ENCODE results near the gene CD46.
"Not testable (repeated sequence)": the region's sequence is repeated elsewhere in the genome, so short reads cannot be mapped to it uniquely, and the experiment has no call there.

The CD46 gene

GRCh38 chr1:207750631-207751305 is 1.1 kb upstream of the CD46 start:
- no peak for DNase-seq (ENCODE audit: low read depth in 3 of 3)

DNA sequence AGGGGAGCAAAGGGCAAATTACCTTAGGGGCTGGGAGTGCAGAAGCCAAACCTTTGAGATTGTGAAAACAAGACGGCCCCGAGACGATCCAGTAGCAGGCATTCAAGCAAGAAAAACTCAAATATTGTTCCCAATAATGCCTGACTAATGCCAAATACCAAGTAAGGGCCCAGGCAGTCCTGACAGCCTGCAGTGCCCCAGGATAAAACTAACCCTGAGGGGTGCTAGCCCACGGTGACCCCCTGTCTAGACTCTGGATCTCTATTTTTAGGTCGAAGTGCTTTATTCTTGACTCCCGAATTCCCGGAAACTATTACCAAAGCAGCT is 428 bp upstream of the CD46 start:
- DNase-seq (ENCODE audit: low read depth in 3 of 3), result not testable (repeated sequence)

DNA sequence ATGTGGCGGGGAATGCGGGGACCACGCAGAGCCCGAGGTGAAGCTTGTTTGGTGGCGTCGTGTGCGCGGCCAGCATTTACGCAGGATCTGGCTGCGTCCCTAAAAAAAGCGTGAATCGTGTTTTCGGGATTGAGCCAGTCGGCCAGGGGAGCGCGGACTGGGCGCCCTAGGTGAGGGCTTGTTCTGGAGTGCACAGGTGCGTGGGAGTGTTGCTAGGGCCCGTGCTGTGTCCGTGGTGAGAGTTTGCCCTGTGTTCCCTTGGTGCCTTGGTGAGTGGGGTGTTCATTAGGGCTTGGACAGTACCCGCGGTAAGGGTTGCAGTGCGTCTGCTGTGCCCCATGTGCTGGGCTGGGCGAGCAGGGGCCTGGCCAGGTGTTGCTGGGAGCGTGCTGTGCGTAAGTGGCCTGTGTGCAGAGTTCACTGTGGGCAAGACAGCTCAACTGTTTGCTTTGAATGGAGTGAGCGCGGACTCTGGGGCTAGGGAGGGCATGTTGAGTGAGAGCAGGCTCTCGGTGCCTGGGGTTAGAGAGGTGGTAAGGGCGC is 673 bp downstream of the CD46 start:
- peak in 2 of 3 donors; percentile 17 to 36 for DNase-seq (ENCODE audit: low read depth in 3 of 3)

GRCh38 chr1:207753611-207754010 is 1.8 kb downstream of the CD46 start:
- DNase-seq (ENCODE audit: low read depth in 3 of 3), result no peak

DNA sequence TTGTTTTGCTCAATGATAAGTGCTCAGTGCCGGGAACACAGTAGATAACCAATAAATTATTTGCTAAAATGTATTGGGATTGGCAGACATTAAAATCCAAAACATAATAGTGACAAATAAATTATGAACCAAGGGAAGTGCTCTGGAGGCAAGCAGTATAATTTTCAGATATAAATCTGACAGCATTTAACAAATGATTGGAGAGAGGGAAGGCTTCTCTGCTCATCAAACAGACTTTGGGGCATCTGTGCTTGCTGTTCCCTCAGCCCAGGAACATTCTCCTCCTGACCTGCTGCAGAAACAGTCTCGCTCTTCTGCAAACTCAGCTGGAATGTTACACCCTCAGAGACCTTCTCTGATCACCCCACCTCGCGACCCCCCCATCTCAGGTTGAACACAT is 2.2 kb downstream of the CD46 start:
- DNase-seq (ENCODE audit: low read depth in 3 of 3), result no peak

DNA sequence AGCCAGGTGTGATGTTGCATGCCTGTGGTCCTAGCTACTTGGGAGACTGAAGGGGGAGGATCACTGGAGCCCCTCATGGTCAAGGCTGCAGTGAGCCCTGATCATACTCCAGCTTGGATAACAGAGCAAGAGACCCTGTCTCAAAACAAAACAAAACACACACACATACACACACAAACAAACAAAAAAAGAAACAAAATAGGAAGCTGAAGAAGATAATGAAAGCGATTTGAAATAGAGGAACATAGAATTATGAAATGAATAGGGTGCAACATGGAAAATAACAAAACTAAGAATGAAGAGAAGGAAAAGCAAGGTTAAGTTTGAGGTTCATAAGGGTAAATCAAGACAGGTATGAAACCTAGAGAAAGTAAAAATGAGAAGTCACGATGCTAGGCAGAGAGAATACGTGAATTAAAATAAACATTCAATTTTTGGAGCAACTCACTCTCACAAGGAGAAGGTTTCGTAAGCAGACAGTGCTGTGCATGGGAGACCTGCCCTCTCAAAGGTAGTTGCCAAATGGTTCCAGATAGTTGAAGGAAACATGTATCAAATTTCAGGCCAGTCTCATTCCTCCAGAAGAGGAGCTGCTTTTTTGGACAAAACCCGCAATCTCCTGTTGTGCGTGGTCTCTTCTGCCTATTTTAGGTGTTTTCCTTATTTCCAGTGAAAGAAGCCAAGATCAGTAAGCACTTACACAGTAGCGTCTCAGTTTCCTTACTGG is 3.3 kb downstream of the CD46 start:
- DNase-seq (ENCODE audit: low read depth in 3 of 3), result no peak

GRCh38 chr1:207755846-207756693 is 4.2 kb downstream of the CD46 start:
- DNase-seq (ENCODE audit: low read depth in 3 of 3), result no peak

GRCh38 chr1:207762622-207763021 is 10.8 kb downstream of the CD46 start:
- no peak for DNase-seq (ENCODE audit: low read depth in 3 of 3)

DNA sequence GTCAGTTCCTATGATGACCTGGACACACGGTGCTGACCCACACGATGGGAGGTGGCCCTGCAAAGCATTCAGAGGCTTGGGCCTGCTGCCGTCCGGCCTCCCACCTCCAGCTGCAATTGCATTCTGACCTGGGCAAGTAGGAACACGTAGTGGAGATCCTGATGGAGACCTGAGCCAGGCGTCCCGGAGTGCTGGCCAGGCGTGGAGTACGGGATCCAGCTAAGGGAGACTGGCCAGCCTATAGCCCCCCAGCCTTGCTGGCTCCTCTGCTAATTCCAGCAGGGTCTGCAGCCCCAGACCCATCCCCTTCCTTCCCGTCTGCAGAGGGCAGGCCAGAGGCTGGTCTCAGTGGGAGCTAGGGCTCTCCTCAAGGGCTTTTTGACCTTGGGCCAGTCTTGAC is 11.2 kb downstream of the CD46 start:
- DNase-seq (ENCODE audit: low read depth in 3 of 3), result no peak

GRCh38 chr1:207763972-207764371 is 12.1 kb downstream of the CD46 start:
- DNase-seq (ENCODE audit: low read depth in 3 of 3), result no peak

- DNase-seq (ENCODE audit: low read depth in 3 of 3), result no peak
Measured at GRCh38 chr1:207766569-207766968, 14.7 kb downstream of the CD46 start.

DNA sequence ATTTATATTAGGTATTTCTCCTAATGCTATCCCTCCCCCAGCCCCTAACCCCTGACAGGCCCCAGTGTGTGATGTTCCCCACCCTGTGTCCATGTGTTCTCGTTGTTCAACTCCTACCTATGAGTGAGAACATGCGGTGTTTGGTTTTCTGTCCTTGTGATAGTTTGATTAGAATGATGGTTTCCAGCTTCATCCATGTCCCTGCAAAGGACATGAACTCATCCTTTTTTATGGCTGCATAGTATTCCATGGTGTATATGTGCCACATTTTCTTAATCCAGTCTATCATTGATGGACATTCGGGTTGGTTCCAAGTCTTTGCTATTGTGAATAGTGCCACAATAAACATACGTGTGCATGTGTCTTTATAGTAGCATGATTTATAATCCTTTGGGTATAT is 18.7 kb downstream of the CD46 start:
- not testable (repeated sequence) for DNase-seq (ENCODE audit: low read depth in 3 of 3)

GRCh38 chr1:207776045-207776444 is 24.2 kb downstream of the CD46 start:
- DNase-seq (ENCODE audit: low read depth in 3 of 3), result not testable (repeated sequence)

DNA sequence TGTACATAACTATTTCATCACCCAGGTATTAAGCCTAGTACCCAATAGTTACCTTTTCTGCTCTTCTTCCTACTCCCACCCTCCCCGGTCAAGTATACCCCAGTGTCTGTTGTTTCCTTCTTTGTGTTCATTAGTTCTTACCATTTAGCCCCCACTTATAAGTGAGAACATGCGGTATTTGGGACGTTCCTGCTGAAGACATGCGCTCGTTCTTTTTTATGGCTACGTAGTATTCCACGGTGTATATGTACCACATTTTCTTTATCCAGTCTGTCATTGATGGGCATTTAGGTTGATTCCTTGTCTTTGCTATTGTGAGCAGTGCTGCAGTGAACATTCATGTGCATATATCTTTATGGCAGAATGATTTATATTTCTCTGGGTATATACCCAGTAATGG is 25.6 kb downstream of the CD46 start:
- not testable (repeated sequence) for DNase-seq (ENCODE audit: low read depth in 3 of 3)

- no peak for DNase-seq (ENCODE audit: low read depth in 3 of 3)
Measured at GRCh38 chr1:207779008-207779407, 27.2 kb downstream of the CD46 start.

GRCh38 chr1:207781312-207781711 is 29.5 kb downstream of the CD46 start:
- no peak for DNase-seq (ENCODE audit: low read depth in 3 of 3)

GRCh38 chr1:207787776-207788175 is 35.9 kb downstream of the CD46 start:
- no peak for DNase-seq (ENCODE audit: low read depth in 3 of 3)

DNA sequence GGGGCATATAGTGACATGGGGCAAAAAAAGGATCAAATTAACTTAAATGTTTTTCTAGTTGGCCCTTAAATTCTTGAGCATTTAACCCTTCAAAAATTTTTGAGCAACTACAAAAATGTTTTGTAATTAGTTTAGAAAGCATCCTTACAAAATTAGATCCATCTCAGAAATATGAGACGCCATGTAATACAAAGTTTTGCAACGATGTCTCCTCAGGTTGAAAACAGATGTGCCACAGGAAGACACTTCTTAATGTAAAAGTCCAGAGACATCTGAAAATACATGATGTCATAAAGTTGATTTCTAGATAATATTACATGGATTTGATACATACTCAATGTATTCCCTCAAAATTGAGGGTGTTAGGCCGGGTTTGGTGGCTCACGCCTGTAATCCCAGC is 37.5 kb downstream of the CD46 start:
- DNase-seq (ENCODE audit: low read depth in 3 of 3), result no peak

DNA sequence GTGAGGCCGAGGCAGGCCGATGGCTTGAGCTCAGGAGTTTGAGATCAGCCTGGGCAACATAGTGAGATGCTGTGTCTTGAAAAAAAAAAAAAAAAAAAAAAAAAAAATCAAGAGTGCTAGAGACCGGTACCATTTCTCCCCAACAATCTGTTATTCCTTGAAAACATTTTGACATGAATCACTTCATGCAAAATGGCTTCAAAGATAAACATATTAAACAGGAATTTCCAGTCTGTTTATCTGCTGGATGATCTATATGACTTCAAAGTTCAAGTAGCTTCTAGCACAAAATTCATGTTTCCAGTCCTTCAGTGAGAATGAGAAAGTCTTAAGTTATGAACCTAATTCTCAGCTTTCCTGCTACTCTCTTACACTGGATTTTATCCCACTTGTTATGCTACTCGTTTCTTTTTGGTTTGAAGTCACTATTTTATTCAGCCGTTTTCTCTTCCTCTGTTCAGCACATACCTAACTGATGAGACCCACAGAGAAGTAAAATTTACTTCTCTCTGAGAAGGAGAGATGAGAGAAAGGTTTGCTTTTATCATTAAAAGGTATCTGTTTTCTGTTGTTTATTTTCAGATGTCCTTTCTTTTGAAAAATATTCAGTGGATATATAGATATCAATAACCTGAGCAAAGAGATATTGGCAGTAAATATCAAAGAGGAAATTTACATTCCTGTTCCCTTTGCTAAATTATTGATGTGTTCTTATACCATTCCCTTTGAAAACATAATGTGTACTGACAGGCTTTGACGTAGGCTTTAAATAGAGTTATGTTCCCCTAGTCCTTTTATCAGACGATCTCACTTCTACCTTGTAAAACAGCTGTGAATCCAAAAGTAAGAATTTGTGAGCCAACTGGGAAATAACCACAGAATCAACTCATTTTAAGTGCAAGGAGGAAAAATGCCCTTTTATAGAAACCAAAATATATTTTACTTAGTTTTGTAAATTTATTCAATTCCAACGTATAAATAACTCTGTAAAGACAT is 38.2 kb downstream of the CD46 start:
- no peak for DNase-seq (ENCODE audit: low read depth in 3 of 3)

DNA sequence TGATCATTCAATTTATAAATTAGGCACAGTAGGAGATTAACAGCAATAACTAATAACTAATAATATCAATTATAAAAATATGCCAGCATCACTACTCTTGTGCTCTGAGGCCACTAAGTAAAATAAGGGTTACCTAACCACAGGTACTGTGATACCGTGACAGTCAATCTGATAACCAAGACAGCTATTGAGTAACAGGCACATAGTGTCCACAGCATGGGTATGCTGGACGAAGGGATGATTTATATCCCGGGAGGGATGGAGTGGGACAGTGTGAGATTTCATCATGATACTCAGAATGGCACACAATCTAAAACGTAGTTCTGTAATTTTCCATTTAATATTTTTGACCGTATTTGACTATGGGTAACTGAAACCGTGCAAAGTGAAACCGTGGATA is 39.4 kb downstream of the CD46 start:
- no peak for DNase-seq (ENCODE audit: low read depth in 3 of 3)

GRCh38 chr1:207793327-207793726 is 41.5 kb downstream of the CD46 start:
- DNase-seq (ENCODE audit: low read depth in 3 of 3), result no peak

All from stimulated activated CD4-positive, alpha-beta T cell treated with anti-CD3 and anti-CD28 coated beads, TNF-alpha, amount 100 ng/mL, for 48 hours (primary cell).